DOHH2 (cell line): Measurements from ENCODE around the gene SMIM12.

Experiments used
- H3F3A ChIP-seq: fragments of 200-600 bp; sonication (generic), shearing (Covaris generic); 2 replicates; pipeline ENCODE4 v1.6.0; 2016; ENCODE audit warnings: antibody characterized with exemption, mild to moderate bottlenecking; ENCODE audit not compliant: control insufficient read depth, insufficient read depth
- H3K27ac ChIP-seq: fragments of 200-600 bp; sonication (generic); 2 replicates; pipeline ENCODE4 v1.5.1; 2014; ENCODE audit warnings: low read depth, mild to moderate bottlenecking, low read length, moderate library complexity
- H3K27me3 ChIP-seq: fragments of 200-600 bp; sonication (generic); 2 replicates; pipeline ENCODE4 v1.6.1; 2014; ENCODE audit warnings: mild to moderate bottlenecking, low read length, mixed read lengths; ENCODE audit not compliant: control insufficient read depth
- H3K36me3 ChIP-seq: fragments of 200-600 bp; sonication (generic); 2 replicates; pipeline ENCODE4 v1.6.1; 2014; ENCODE audit warnings: mild to moderate bottlenecking, low read length, moderate library complexity, mixed read lengths; ENCODE audit not compliant: control insufficient read depth
- H3K4me1 ChIP-seq: fragments of 200-600 bp; sonication (generic); 2 replicates; pipeline ENCODE4 v1.6.1; 2014; ENCODE audit warnings: mild to moderate bottlenecking, low read length, mixed read lengths; ENCODE audit not compliant: control insufficient read depth
- H3K4me2 ChIP-seq: fragments of 200-600 bp; sonication (generic); 2 replicates; pipeline ENCODE4 v1.6.0; 2014; ENCODE audit warnings: mild to moderate bottlenecking, low read length, moderate library complexity
- H3K4me3 ChIP-seq: fragments of 200-600 bp; sonication (generic); 2 replicates; pipeline ENCODE4 v1.5.1; 2014; ENCODE audit warnings: mild to moderate bottlenecking, low read length, mixed read lengths
- H3K79me2 ChIP-seq: fragments of 200-600 bp; sonication (generic); 2 replicates; pipeline ENCODE4 v1.6.1; 2014; ENCODE audit warnings: mild to moderate bottlenecking, low read length, mixed read lengths; ENCODE audit not compliant: control insufficient read depth
- H3K9me2 ChIP-seq: fragments of 200-600 bp; sonication (generic); replicated peaks from 2 replicates; pipeline ENCODE4 v1.6.1; 2014; ENCODE audit warnings: mild to moderate bottlenecking, low read length, mixed read lengths; ENCODE audit not compliant: control insufficient read depth
- H3K9me3 ChIP-seq: fragments of 200-600 bp; sonication (generic); 2 replicates; pipeline ENCODE4 v1.6.1; 2014; ENCODE audit warnings: antibody characterized with exemption, low read length, mixed read lengths; ENCODE audit not compliant: control insufficient read depth, insufficient read depth
- H4K20me1 ChIP-seq: fragments of 200-600 bp; sonication (generic); 2 replicates; pipeline ENCODE4 v1.6.0; 2014; ENCODE audit warnings: low read depth, mild to moderate bottlenecking, antibody characterized with exemption, low read length, moderate library complexity; ENCODE audit not compliant: control insufficient read depth, insufficient read depth
- CTCF ChIP-seq: fragments of 200-600 bp; sonication (generic); IDR thresholded peaks from one replicate; pipeline ENCODE4 v1.5.1; 2014; ENCODE audit warnings: antibody characterized with exemption, mild to moderate bottlenecking, low read depth, low read length; ENCODE audit not compliant: poor library complexity, severe bottlenecking
- EZH2phosphoT487 ChIP-seq: fragments of 200-600 bp; sonication (generic); IDR thresholded peaks from 2 replicates; pipeline ENCODE4 v1.6.1; 2017; ENCODE audit warnings: borderline replicate concordance, mild to moderate bottlenecking, antibody characterized with exemption, low read length, moderate library complexity, mixed read lengths

Gene SMIM12

GRCh38 chr1:34866762-34867109 lies 7.2 kb upstream of the SMIM12 start:
- Histone ChIP-seq H3F3A (no peaks in the 10 kb centered on the region), H4K20me1 (no peaks in the 10 kb centered on the region), H3K4me1 (peaks cover 14% of the 10 kb centered on the region), H3K4me2 (peak overlapping the region; percentile 70), H3K27me3 (peaks cover 9% of the 10 kb centered on the region; the same call in 1 of the 2 replicates), H3K36me3 (no peaks in the 10 kb centered on the region), H3K4me3 (peak overlapping the region; percentile 71), H3K9me3 (no peaks in the 10 kb centered on the region), H3K27ac (no peak overlapping the region), H3K9me2 (no peaks in the 10 kb centered on the region), H3K79me2 (no peaks in the 10 kb centered on the region)
- TF ChIP-seq EZH2phosphoT487: no peak
- TF ChIP-seq CTCF: no peak

GRCh38 chr1:34865981-34866761 lies 6.6 kb upstream of the SMIM12 start:
- Histone ChIP-seq H3K4me2 (peak overlapping the region; percentile 70), H3K9me3 (no peaks in the 10 kb centered on the region), H3K79me2 (no peaks in the 10 kb centered on the region), H3K4me3 (peak overlapping the region; percentile 71), H3K4me1 (peaks cover 14% of the 10 kb centered on the region), H3K36me3 (no peaks in the 10 kb centered on the region), H3K27me3 (peaks cover 9% of the 10 kb centered on the region; the same call in 1 of the 2 replicates), H4K20me1 (no peaks in the 10 kb centered on the region), H3K27ac (no peak overlapping the region), H3K9me2 (no peaks in the 10 kb centered on the region), H3F3A (no peaks in the 10 kb centered on the region)
- TF ChIP-seq EZH2phosphoT487 (no peak), CTCF (peak; percentile 94)

- TF ChIP-seq CTCF (no peak), EZH2phosphoT487 (no peak)
- Histone ChIP-seq H3K27me3 (peaks cover 9% of the 10 kb centered on the region; the same call in 1 of the 2 replicates), H3K4me3 (peak overlapping the region; percentile 71), H3K9me3 (no peaks in the 10 kb centered on the region), H4K20me1 (no peaks in the 10 kb centered on the region), H3K4me2 (peak overlapping the region; percentile 70), H3F3A (no peaks in the 10 kb centered on the region), H3K4me1 (peaks cover 14% of the 10 kb centered on the region), H3K36me3 (no peaks in the 10 kb centered on the region), H3K27ac (no peak overlapping the region), H3K79me2 (no peaks in the 10 kb centered on the region), H3K9me2 (no peaks in the 10 kb centered on the region)
Measured at GRCh38 chr1:34865573-34865972, 6.0 kb upstream of the SMIM12 start.
